Measurements from ENCODE around the gene LMF1. TPM values are rescaled to one million over a fixed set of nuclear protein-coding genes. Genes with fewer than 3 reads are reported as not detected.

LMF1 gene
- total RNA-seq, 1 donor from 2014 or later = 36.1 TPM

DNA sequence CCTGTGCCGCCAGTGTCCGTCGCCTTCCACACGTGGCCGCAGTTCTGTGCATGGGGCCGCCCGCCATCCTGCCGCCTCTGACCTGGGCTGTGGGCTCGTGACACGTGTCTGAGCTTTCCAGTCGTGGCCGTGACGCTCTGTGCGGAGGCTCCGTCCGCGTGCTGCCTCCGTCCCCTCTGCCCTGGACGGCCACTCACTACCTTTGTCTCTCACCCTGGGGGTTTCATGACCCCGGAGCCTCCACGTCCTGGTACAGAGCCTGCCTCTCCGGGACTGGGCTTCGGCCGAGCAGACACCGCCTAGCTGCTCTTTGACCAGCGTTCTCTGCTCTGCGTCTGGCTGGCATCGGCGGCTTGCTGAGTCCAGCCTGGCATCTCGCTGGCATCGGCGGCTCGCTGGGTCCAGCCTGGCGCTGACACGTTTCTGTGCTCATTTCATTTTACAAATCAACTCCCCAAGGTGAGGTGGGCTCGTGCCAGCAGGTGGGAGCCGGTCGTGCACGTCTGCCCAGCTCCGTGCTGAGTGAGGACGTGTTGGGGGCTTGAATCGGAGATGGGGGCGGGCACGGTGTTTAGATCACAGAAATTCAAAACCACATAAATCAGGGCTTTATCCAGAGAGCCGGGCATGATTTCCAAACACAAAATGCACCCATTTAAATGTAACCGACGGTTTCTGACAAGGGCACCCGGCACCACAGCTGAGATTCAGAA lies 126.0 kb downstream of the LMF1 start:
- ChIA-PET CTCF (no interaction called here), POLR2A (no interaction called here)
- Mint-ChIP-seq H3K36me3 (ENCODE audit: low read depth) (no peaks in the 10 kb centered on the region), H3K4me3 (no peak overlapping the region), H3K27ac (no peak overlapping the region), H3K27me3 (no peaks in the 10 kb centered on the region), H3K9me3 (no peaks in the 10 kb centered on the region), H3K4me1 (no peaks in the 10 kb centered on the region)
- ATAC-seq (ENCODE audit: low read depth) (no peak), DNase-seq (no peak)
- no peak for TF ChIP-seq CTCF (IDR thresholded peaks at IDR 0.05)
- intact Hi-C loops (cut with micrococcal nuclease) = no loop called here

DNA sequence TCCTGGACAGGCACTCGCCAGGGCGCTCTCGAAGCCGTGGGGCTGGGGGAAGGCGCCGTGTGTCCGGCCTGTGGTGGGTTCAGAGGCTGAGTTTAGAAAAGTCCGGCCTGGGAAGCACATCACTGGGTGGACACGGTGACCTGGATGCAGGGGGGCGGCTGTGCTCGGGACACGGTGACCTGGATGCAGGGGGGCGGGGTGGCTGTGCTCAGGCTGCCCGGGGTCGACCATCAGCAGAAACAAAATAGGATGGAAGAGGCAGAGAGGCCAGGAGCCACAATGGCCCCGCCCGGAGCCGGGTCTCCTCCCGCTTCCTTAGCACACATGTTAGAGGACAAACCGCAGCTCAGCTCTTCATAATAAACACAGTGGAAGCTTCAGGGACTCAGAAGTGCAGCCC lies 127.0 kb downstream of the LMF1 start:
- H3K27me3 Mint-ChIP-seq = no peaks in the 10 kb centered on the region
- POLR2A ChIA-PET = no interaction called here
- CTCF ChIA-PET = no interaction called here

DNA sequence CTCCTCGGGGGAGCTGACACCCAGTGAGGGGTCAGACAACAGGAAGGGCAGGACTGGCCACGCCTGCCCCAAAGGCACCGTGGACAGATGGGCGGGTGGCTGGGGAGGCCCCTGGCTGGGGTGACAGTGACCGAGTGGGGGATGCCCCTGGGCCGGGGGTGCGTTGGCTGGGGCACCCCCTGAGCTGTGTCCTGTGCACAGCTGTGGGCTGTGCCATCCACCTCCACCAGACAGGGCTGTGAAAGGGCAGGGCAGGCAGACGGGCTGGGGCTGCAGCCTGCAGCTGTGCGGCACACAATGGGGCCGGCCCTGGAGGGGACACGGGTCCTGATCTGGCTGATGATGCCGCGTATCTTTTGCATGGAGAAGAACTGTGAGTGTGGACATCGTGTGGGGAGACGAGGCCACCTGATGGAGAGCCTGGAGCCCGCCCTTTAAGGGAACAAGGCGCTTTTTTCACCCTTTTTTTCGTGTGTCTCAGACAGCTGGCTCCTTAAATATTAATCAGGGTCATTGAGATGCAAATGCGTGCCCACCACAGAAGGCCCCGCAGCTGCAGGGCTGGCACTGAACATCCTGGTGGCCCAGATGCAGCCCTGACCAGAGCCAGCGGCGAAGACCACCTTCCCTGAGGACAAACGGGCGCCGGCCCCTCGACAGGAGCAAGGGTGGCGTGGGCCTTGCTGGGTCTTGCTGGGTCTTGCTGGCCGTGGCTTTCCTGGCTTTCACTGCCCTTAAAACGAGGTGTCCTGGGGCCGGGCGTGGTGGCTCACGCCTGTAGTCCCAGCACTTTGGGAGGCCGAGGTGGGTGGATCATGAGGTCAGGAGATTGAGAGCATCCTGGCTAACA lies 127.8 kb downstream of the LMF1 start:
- no peak overlapping the region for H3K4me3 Mint-ChIP-seq
- no peak for ATAC-seq (ENCODE audit: low read depth)
- H3K9me3 Mint-ChIP-seq = no peaks in the 10 kb centered on the region
- no peaks in the 10 kb centered on the region for H3K27me3 Mint-ChIP-seq
- intact Hi-C loops (cut with micrococcal nuclease) = no loop called here
- ChIA-PET CTCF (no interaction called here), POLR2A (no interaction called here)
- no peak for DNase-seq
- no peaks in the 10 kb centered on the region for H3K4me1 Mint-ChIP-seq
- no peak overlapping the region for H3K27ac Mint-ChIP-seq
- TF ChIP-seq CTCF (IDR thresholded peaks at IDR 0.05) = no peak
- no peaks in the 10 kb centered on the region for H3K36me3 Mint-ChIP-seq (ENCODE audit: low read depth)

More for the DNA sequence above, 127.0 kb downstream of the LMF1 start:
- TF ChIP-seq CTCF (IDR thresholded peaks at IDR 0.05) = no peak
- intact Hi-C loops (cut with micrococcal nuclease) = no loop called here
- no peaks in the 10 kb centered on the region for H3K36me3 Mint-ChIP-seq (ENCODE audit: low read depth)
- H3K27ac Mint-ChIP-seq = no peak overlapping the region
- H3K9me3 Mint-ChIP-seq = no peaks in the 10 kb centered on the region
- H3K4me1 Mint-ChIP-seq = no peaks in the 10 kb centered on the region
- no peak overlapping the region for H3K4me3 Mint-ChIP-seq
- DNase-seq (no peak), ATAC-seq (ENCODE audit: low read depth) (no peak)

DNA sequence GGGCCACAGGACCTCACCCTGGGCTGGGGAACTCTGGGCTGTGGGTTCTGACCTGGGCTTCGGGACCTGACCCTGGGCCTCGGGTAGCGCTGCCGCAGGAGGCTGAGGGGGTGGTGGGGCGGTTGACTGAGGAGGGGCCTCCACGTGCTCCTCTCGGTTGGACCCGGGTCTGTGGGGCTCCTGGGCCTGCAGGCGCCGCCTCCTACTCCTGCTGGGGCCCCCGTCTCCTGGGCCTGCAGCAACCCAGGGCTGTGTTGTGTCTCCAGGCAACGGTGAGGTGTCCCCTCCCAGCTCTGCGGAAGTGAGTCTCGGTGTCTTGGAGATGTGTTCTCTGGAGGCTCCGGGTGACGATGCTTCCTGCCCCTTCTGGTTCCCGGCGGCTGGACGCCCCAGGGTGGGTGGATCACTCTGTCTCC lies 128.7 kb downstream of the LMF1 start:
- ATAC-seq (ENCODE audit: low read depth) = no peak
- H3K27me3 Mint-ChIP-seq = no peaks in the 10 kb centered on the region
- H3K9me3 Mint-ChIP-seq = no peaks in the 10 kb centered on the region
- H3K36me3 Mint-ChIP-seq (ENCODE audit: low read depth) = no peaks in the 10 kb centered on the region
- no peak for TF ChIP-seq CTCF (IDR thresholded peaks at IDR 0.05)
- H3K27ac Mint-ChIP-seq = no peak overlapping the region
- no peak for DNase-seq
- ChIA-PET POLR2A (no interaction called here), CTCF (no interaction called here)
- no peaks in the 10 kb centered on the region for H3K4me1 Mint-ChIP-seq
- intact Hi-C loops (cut with micrococcal nuclease) = no loop called here
- H3K4me3 Mint-ChIP-seq = no peak overlapping the region

DNA sequence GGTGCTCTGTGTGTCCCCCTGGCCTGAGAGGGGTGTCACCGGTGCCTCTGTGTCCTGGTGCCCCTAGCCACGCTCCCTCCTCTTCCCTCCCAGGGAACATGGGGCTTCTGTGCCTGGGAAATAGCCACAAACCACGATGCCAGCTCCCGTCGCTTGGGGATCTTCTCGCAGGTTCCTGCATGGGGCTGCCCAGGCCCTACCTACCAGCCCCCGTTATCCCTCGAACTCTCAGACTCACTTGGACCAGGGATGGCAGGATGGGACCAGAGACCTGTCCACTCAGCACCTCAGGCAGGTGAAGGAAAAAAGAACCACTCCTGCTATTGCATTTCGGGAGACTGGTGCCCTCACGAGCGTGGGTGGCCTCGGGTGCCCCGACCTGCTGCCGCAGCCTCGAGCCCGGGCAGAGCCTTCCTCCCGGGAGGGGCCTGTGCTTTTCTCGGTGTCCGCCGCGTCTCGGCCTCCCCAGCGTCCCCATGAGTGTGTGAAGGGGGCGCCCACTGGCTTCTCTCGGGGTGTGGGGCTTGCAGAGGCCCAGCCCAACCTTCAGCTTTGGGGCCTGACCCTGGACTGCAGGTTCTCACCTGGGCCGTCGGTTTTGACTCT lies 129.2 kb downstream of the LMF1 start:
- POLR2A ChIA-PET = no interaction called here
- ATAC-seq (ENCODE audit: low read depth) = no peak
- Mint-ChIP-seq H3K4me1 (no peaks in the 10 kb centered on the region), H3K27me3 (no peaks in the 10 kb centered on the region), H3K36me3 (ENCODE audit: low read depth) (no peaks in the 10 kb centered on the region), H3K9me3 (peaks cover under 1% of the 10 kb centered on the region), H3K4me3 (no peak overlapping the region), H3K27ac (no peak overlapping the region)
- intact Hi-C loops (cut with micrococcal nuclease) = no loop called here
- DNase-seq = no peak
- no peak for TF ChIP-seq CTCF (IDR thresholded peaks at IDR 0.05)
- CTCF ChIA-PET = no interaction called here
